ENCODE measurements around the gene MPG.

- no peak for TF ChIP-seq CTCF (conservative IDR thresholded peaks at IDR 0.05)
- no peak for TF ChIP-seq ZFX (IDR thresholded peaks at IDR 0.05)
Observed at GRCh38 chr16:92431-93339, 14.7 kb downstream of the MPG start.
